Kidney epithelial cell (primary cell): Measurements from ENCODE around the gene ZNF407. TPM values are rescaled to one million over a fixed set of nuclear protein-coding genes. Genes with fewer than 3 reads are reported as not detected.

Experiments
- DNase-seq: peaks from one replicate; pipeline ENCODE4 v3.0.0-alpha.2; 2010; ENCODE audit warnings: low read depth
- H3K27me3 ChIP-seq: 2 replicates; pipeline ENCODE4 v1.6.0; 2011; ENCODE audit warnings: low read length; ENCODE audit not compliant: control insufficient read depth, insufficient read depth
- H3K36me3 ChIP-seq: 2 replicates; pipeline ENCODE4 v1.5.1; 2011; ENCODE audit warnings: low read length; ENCODE audit not compliant: control insufficient read depth, insufficient read depth
- H3K4me3 ChIP-seq: 2 replicates; pipeline ENCODE4 v1.5.1; 2011; ENCODE audit warnings: low read depth, mild to moderate bottlenecking, control low read depth, low read length
- total RNA-seq: library from RNA; depleted of rRNA; stranded (reverse); fragments of >200 nt; gene quantifications from 2 replicates; pipeline ENCODE4 v1.2.3, GENCODE V29; 2015
- TF ChIP-seq, protein P1 (sequence below): IDR thresholded peaks from 2 replicates; pipeline ENCODE4 v1.5.1; 2011; ENCODE audit warnings: mild to moderate bottlenecking, moderate library complexity, low read length, control low read depth, inconsistent platforms; ENCODE audit not compliant: insufficient read depth, poor library complexity, severe bottlenecking

ZNF407 gene
- total RNA-seq, 1 donor from 2014 or later, result 8.2 TPM

DNA sequence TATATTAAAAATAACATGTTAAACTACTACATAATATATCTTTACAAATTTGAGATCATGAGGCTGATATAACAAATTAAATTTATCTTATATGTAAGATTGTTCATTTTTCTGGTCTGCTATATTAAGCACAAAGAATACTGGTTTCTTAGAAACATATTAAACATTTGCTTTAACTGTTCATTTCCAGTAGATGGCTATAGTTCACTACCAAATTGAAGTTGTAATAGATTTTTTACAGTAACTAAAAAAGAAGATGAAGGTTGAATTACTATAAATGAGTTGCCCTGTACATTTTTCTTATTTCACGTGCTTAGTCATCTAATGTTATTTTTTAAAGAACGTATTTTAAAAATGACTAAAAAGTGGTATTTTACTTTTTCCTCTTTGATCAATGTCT lies 57.0 kb downstream of the ZNF407 start:
- no peaks in the 10 kb centered on the region for H3K27me3 ChIP-seq
- DNase-seq, result no peak
- H3K4me3 ChIP-seq, result no peak overlapping the region
- TF ChIP-seq, protein P1, sequence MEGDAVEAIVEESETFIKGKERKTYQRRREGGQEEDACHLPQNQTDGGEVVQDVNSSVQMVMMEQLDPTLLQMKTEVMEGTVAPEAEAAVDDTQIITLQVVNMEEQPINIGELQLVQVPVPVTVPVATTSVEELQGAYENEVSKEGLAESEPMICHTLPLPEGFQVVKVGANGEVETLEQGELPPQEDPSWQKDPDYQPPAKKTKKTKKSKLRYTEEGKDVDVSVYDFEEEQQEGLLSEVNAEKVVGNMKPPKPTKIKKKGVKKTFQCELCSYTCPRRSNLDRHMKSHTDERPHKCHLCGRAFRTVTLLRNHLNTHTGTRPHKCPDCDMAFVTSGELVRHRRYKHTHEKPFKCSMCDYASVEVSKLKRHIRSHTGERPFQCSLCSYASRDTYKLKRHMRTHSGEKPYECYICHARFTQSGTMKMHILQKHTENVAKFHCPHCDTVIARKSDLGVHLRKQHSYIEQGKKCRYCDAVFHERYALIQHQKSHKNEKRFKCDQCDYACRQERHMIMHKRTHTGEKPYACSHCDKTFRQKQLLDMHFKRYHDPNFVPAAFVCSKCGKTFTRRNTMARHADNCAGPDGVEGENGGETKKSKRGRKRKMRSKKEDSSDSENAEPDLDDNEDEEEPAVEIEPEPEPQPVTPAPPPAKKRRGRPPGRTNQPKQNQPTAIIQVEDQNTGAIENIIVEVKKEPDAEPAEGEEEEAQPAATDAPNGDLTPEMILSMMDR, result no peak
- H3K36me3 ChIP-seq, result no peaks in the 10 kb centered on the region

DNA sequence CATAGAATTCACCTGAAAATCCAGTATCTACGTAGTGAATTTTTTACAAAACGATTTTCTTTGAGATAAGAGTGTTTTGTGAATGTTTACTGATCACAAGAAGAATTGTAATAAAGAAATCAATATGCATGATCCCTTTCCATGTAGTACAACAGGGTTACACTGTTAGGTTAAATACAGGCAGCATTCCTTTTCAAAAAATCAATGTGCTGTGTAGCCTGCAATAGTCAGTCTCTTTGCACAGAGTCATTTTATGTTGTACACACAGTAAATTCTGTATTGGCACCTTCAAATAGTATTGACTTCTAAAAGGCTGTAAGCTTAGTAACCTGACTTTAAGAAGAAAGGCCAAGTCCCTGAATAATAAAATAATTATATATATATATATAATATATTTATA lies 63.3 kb downstream of the ZNF407 start:
- no peak for DNase-seq
- Histone ChIP-seq H3K4me3 (no peak overlapping the region), H3K27me3 (no peaks in the 10 kb centered on the region), H3K36me3 (no peaks in the 10 kb centered on the region)
- TF ChIP-seq, protein P1, result no peak

DNA sequence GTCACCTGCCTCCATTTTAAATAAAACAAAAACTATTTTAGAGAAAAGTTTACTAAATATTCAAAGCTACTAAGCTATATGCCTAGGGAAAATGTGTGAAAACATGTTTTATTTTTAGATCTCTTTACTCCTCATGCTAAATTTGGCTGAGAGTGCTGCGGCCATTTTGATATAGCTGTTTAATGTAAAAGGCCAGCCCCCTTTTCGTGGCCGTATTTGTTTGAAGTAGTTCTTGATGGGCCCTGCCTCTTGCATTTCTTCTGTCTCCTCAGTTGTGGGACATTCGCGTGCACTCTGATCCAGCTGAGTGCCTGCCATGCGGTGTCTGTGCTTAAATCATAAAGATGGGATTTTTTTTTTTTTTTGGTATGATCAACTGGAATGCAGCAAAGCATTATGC lies 64.0 kb downstream of the ZNF407 start:
- Histone ChIP-seq H3K36me3 (no peaks in the 10 kb centered on the region), H3K4me3 (no peak overlapping the region), H3K27me3 (no peaks in the 10 kb centered on the region)
- DNase-seq, result no peak
- TF ChIP-seq, protein P1, result no peak

DNA sequence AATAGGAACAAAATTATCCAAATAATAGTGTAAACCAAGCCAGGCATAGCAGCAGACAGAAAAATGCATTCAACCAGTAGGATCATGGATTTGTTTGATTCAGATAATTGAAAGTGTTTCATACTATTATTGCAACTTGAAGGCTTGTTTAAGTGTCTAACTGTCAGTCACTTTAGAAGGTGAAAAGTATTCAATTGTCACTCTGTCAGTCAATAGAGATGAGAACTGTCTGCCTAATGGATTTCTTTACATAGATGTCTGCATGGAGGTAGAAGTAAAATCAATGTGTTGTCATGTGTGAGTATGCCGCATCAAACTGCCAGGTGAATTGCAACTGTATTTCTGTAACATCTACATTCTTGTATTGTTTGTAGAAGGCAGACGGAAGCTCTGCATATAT lies 65.0 kb downstream of the ZNF407 start:
- no peaks in the 10 kb centered on the region for H3K27me3 ChIP-seq
- TF ChIP-seq, protein P1, result no peak
- DNase-seq, result no peak
- no peaks in the 10 kb centered on the region for H3K36me3 ChIP-seq
- H3K4me3 ChIP-seq, result no peak overlapping the region

DNA sequence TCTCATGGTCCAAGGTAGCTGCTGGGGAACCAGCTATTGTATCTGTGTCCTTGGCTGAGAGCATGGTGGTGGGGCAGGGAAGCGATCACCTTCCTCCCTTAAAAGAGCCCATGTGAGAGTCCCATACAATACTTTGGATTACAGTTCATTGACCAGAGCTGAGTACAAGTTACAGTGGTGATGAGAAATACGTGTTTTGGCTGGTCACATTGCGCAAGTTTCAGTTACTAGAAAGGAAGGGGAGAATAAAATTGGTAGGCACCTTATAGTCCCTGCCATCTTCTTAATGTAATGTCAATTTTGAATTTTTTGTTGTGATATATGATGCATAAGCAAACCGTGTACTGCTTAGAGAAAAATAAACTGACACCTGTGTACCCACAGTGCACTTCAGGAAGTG lies 67.7 kb downstream of the ZNF407 start:
- Histone ChIP-seq H3K27me3 (no peaks in the 10 kb centered on the region), H3K36me3 (no peaks in the 10 kb centered on the region), H3K4me3 (no peak overlapping the region)
- TF ChIP-seq, protein P1, result no peak
- no peak for DNase-seq

DNA sequence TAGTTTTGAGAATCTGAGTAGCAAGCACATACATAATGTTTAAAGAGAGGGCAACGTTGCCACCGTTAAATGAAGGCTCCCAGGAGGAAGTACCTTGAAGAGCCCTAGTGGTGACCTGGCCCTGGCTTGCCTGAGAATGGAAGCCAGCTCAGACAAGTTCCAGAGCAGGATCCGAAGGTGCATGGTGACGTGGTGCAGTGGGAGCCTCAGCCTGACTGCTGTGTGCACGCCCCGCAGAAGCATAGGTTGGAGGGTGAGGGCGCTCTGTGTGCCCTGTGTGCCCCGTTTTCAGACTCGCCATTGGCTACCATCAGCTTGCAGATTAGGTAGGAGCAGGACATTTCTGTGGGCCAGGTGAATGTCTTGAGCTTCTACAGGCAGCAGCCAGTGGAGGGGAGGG lies 68.2 kb downstream of the ZNF407 start:
- no peak for DNase-seq
- no peaks in the 10 kb centered on the region for H3K36me3 ChIP-seq
- no peaks in the 10 kb centered on the region for H3K27me3 ChIP-seq
- no peak overlapping the region for H3K4me3 ChIP-seq
- TF ChIP-seq, protein P1, result no peak
